Measurements from ENCODE around the gene SNAP23. TPM values are rescaled to one million over a fixed set of nuclear protein-coding genes. Genes with fewer than 3 reads are reported as not detected.

Gene SNAP23
- total and polyA plus RNA-seq, 2 of the 8 experiments (the other 6 are each of a cell fraction or from before 2014, with no cell fraction given) = 58.0 to 72.8 TPM

- TF ChIP-seq, protein P1, sequence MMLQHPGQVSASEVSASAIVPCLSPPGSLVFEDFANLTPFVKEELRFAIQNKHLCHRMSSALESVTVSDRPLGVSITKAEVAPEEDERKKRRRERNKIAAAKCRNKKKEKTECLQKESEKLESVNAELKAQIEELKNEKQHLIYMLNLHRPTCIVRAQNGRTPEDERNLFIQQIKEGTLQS (IDR thresholded peaks at IDR 0.05; ENCODE audit: insufficient read depth, low read depth, low read length) = no peak
- no peak for TF ChIP-seq POU5F1 (IDR thresholded peaks at IDR 0.05; ENCODE audit: low read depth, low read length)
- no peak for TF ChIP-seq ASH2L (IDR thresholded peaks at IDR 0.05; ENCODE audit: low read length)
- TF ChIP-seq RNF2 (IDR thresholded peaks at IDR 0.05; ENCODE audit: borderline replicate concordance, low read depth, low read length, missing control alignments, poor library complexity, severe bottlenecking) = no peak
- TF ChIP-seq EP300 (IDR thresholded peaks at IDR 0.05; ENCODE audit: borderline replicate concordance in 1 of 2, low read depth in 2 of 2, low read length in 2 of 2) = no peak
- no peak for TF ChIP-seq SIRT6 (IDR thresholded peaks at IDR 0.05; ENCODE audit: low read length)
- TF ChIP-seq, protein P2, sequence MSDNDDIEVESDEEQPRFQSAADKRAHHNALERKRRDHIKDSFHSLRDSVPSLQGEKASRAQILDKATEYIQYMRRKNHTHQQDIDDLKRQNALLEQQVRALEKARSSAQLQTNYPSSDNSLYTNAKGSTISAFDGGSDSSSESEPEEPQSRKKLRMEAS (IDR thresholded peaks at IDR 0.05) = no peak
- TF ChIP-seq SUZ12 (IDR thresholded peaks at IDR 0.05; ENCODE audit: low read length) = no peak
- TF ChIP-seq HDAC2 (IDR thresholded peaks at IDR 0.05; ENCODE audit: borderline replicate concordance in 1 of 2, low read depth in 2 of 2, low read length in 2 of 2) = no peak
Observed at GRCh38 chr15:42449770-42450424, 45.5 kb upstream of the SNAP23 start (continued).

Data from H1 (cell line).